SW480 (cell line): ENCODE measurements around the gene KRT82.
A peak's percentile ranks its signal among the peaks of the same experiment; 100 is the strongest.

Source experiments
- DNase-seq: peaks from one replicate; pipeline ENCODE4 v3.0.0-alpha.2; 2016; ENCODE audit warnings: low spot score

Gene KRT82

GRCh38 chr12:52383331-52383730, 22.8 kb downstream of the KRT82 start:
- no peak for DNase-seq

- no peak for DNase-seq
These were observed 23.3 kb downstream of the KRT82 start for GRCh38 chr12:52382854-52383253.

- DNase-seq: no peak
These were observed 24.9 kb downstream of the KRT82 start for GRCh38 chr12:52381206-52381605.

DNA sequence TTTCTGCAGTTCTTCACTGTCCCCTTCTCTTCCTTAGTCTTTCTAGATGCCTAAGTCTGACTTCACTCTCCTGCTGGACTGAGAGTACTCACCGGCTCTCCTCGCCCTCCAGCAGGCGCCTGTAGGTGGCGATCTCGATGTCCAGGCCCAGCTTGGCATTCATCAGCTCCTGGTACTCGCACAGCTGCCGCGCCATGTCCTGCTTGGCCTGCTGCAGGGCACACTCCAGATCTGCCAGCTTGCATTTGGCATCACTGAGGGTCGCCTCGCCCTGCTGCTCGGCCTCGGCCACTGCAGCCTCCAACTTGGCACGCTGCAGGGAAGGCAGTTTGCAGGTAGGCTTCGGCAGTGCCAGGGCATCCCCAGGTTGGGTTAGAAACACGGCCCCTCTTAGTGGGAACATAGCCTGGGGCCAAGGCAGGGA, 25.9 kb downstream of the KRT82 start:
- DNase-seq: peak; percentile 38

DNA sequence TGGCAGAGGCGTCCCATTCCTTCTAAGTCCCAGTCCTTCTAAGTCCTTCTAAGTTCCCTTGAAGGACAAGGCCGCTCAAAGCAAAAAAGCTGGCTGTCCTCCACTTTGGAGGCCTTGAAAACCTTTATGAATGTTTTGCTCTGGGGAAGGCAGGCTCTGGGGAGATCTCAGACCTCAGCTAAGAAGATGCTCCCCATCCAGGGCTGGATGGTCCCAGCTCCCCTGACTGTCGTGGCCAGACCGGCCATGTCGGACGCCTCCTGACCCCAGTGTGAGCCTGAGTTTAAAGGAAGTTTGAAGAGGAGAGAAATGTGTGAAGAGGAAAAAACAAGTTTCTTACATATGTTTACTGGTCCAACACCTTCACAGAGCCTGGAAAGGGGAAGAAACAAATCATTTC, 26.6 kb downstream of the KRT82 start:
- no peak for DNase-seq

GRCh38 chr12:52378091-52378490, 28.0 kb downstream of the KRT82 start:
- DNase-seq: no peak

DNA sequence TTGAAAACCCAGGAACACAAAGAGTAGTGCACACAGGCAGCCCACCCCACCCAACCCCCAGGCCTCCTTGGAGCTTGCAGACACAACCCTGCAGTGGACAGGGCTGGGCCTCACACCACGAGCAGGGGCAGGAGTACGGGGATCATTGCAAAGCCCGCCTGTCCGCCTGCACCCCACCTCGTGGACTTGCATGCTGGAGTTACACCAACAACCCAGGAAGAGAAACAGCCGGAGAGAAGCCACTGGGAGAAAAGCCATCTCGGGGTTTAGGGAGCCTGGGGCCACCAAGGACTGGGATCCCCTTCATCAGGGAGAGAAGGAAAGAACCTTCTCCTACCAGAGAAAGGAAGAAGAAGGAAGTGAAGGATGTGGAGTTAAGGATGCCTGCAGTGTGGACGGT, 28.9 kb downstream of the KRT82 start:
- no peak for DNase-seq

- DNase-seq: peak; percentile 88
These were observed 33.6 kb downstream of the KRT82 start for GRCh38 chr12:52372216-52373154.

GRCh38 chr12:52371716-52372115, 34.4 kb downstream of the KRT82 start:
- DNase-seq: no peak

GRCh38 chr12:52370926-52371608, 35.1 kb downstream of the KRT82 start:
- DNase-seq: no peak

DNA sequence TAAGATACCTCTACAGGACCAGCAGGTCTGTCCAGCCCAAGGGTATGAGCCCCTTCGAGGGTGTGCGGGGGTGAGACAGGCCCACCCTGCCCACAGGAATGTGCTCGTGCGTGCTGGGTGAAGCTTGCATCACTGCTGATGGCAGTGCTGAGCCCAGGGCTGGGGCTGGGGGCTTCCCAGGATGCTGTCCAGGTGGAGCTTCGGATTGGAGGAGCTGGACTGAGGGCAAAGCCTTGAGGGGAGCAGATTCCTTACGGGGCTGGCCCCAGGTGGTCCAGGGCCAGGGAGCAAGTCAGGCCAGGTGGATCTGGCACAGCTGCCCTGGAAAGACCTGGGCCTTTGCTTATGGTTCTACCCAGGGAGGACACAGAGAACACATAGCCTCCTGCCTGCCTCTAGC, 36.3 kb downstream of the KRT82 start:
- DNase-seq: no peak

DNA sequence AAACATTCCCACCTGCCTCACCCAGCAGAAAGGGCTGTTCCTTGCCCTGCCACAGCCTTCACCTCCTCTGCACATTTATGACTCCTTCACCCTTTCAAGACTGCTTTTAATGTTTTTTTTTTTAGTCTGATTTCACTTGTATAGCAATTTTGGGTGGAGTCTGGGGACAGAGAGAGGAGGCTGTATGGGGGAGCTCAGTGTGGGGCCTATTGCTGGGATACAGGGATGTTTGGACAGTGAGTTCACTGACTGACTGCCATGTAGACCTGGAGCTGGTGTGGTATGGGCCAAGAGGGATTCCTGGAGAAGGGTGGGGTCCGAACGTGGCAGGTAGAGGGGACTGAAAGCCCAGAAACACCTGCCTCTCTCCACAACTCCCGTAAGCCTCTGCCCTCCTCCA, 36.9 kb downstream of the KRT82 start:
- DNase-seq: no peak

- DNase-seq: no peak
These were observed 37.6 kb downstream of the KRT82 start for GRCh38 chr12:52368508-52368907.

- DNase-seq: no peak
These were observed 38.3 kb downstream of the KRT82 start for GRCh38 chr12:52367876-52368275.

GRCh38 chr12:52366738-52367485, 39.2 kb downstream of the KRT82 start, which contains the start of gene KRT85:
KRT85 (minus strand) TSS chr12:52367481; CDS start chr12:52367405, 76 bp downstream.
- no peak for DNase-seq

DNA sequence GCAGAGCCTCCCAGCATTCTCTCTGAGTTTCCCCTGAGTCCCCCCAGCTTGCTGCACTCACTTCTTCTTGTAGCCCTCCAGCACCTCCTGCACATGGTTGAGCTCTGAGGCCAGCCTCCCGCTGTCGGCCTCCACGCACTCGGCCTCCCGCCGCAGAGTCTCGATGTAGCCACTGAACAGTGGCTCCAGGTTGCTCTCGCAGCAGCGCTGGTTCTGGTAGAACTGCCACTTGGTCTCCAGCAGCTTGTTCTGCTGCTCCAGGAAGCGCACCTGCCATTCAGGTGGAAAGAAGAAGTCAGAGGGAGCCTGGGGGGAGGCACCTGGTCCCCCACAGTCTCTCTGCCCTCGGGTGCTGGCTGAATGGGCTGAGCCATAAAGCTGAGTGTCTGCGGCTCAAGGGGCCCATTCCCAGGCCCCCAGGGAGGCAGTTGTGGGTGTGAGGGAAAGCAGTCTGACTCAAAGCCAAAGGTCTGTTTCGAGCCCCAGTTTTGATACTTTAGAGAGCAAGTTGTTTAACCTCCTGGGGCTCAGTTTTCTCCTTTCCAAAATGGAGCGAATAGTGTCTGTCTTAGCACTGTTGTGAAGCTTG, 41.1 kb downstream of the KRT82 start:
- no peak for DNase-seq

- no peak for DNase-seq
These were observed 42.1 kb downstream of the KRT82 start for GRCh38 chr12:52364061-52364460.

DNA sequence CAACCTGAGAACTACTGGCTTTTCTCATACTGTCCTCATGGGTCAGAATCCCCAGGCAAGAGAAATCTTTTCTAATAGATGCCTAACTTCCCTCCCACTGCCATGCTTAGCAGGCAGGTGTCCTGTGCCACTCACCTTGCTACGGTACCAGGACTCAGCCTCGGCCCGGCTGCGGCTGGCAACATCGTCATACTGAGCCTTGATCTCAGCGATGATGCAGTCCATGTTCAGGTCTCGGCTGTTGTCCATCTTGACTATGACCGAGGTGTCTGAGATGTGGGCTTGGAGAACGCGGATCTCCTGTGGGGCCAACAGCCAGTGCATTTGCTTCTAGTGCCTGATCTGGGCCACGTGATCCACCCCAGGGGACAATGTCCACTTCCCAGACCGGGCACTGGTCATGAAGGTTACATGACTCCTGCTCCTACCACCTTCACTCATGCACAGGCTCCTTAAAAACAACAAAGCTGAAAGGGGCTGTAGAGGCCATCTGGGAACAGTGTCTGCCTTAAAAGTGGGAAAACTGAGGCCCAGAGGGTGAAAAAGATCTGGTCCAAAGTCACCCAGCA, 42.9 kb downstream of the KRT82 start:
- no peak for DNase-seq

- DNase-seq: no peak
These were observed 43.9 kb downstream of the KRT82 start for GRCh38 chr12:52362118-52362726.

DNA sequence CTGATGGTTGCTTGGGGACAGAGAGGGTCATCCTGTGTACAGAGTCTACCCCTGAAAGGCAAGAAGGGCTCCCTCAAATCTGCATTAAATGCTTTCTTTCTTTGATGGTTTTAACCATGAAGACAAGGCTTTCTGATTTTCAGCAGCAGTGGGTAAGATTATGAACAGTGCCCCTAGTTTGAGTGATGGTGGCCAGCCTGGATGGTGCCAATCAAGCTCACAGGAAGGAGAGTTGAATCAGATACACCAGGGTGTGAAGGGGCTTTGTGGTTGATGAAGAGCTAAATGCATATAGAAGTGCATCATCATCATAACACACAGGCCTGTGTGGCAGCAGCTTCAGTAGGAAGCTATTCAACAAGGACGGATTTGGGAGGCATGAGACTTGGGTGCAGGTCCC, 44.6 kb downstream of the KRT82 start:
- no peak for DNase-seq

- no peak for DNase-seq
These were observed 45.4 kb downstream of the KRT82 start for GRCh38 chr12:52360663-52361271.
